GM12878 (cell line): ENCODE measurements around the gene RCOR1.

ENCODE experiments used
- CTCF ChIP-seq, 3 experiments: IDR thresholded peaks in 2 of 3; conservative IDR thresholded peaks in 1 of 3; 2 replicates each; pipeline ENCODE4 v1.5.1; 2011; ENCODE audit warnings: low read depth in 3 of 3, low read length in 3 of 3, mild to moderate bottlenecking in 3 of 3, control low read depth in 2 of 3, moderate library complexity in 2 of 3, inconsistent platforms in 1 of 3, mixed read lengths in 1 of 3; ENCODE audit not compliant: control insufficient read depth in 2 of 3, insufficient read depth in 1 of 3; ENCODE audit errors: extremely low read depth in 1 of 3
- PKNOX1 ChIP-seq: fragments of 450-650 bp; IDR thresholded peaks from 2 replicates; pipeline ENCODE4 v1.6.1; 2016; ENCODE audit warnings: mild to moderate bottlenecking
- POLR2A ChIP-seq: IDR thresholded peaks from 2 replicates; pipeline ENCODE4 v1.6.1; 2011; ENCODE audit warnings: low read depth, mild to moderate bottlenecking, low read length
- POLR2AphosphoS5 ChIP-seq: IDR thresholded peaks from 2 replicates; pipeline ENCODE4 v1.6.1; 2011; ENCODE audit warnings: mild to moderate bottlenecking, low read length, inconsistent platforms
- RELA ChIP-seq: fragments of 450-650 bp; IDR thresholded peaks from 2 replicates; pipeline ENCODE4 v1.8.0; 2014; ENCODE audit warnings: borderline replicate concordance; ENCODE audit not compliant: partially characterized antibody
- SREBF2 ChIP-seq: IDR thresholded peaks from 2 replicates; pipeline ENCODE4 v1.6.1; 2012; ENCODE audit warnings: mild to moderate bottlenecking, low read length
- TAF1 ChIP-seq: IDR thresholded peaks from 2 replicates; pipeline ENCODE4 v1.6.1; 2011; ENCODE audit warnings: mild to moderate bottlenecking, low read depth, low read length, borderline replicate concordance
- ZNF24 ChIP-seq: fragments of 450-650 bp; IDR thresholded peaks from 2 replicates; pipeline ENCODE4 v1.6.1; 2017; ENCODE audit warnings: antibody characterized with exemption, mild to moderate bottlenecking
- ZSCAN29 ChIP-seq: fragments of 450-650 bp; IDR thresholded peaks from 2 replicates; pipeline ENCODE4 v1.6.1; 2017; ENCODE audit warnings: mild to moderate bottlenecking, moderate library complexity

- TF ChIP-seq TAF1 (no peak), PKNOX1 (no peak), ZSCAN29 (no peak), ZNF24 (no peak), CTCF (IDR thresholded peaks at IDR 0.05 in 2 of 3, conservative IDR thresholded peaks at IDR 0.05 in 1 of 3; ENCODE audit: control insufficient read depth in 2 of 3, extremely low read depth in 1 of 3, insufficient read depth in 1 of 3, low read depth in 3 of 3, low read length in 3 of 3) (no peak), POLR2AphosphoS5 (no peak), SREBF2 (no peak), POLR2A (no peak), RELA (no peak)
Observed at GRCh38 chr14:102737402-102738372, 145.2 kb downstream of the RCOR1 start.
